Right atrium auricular region (tissue), 2 donors: ENCODE data around the gene DDX31. TPM values are rescaled to one million over a fixed set of nuclear protein-coding genes. Genes with fewer than 3 reads are reported as not detected.

ENCODE experiments used
- DNase-seq: peaks from one replicate; pipeline ENCODE4 v3.0.0-alpha.2; 2019; ENCODE audit warnings: low spot score
- H3K27ac ChIP-seq, 2 donors: fragments of 200-600 bp; sonication (generic); 1 replicate in 1 of 2; 2 replicates in 1 of 2; pipeline ENCODE4 v1.5.1; 2016 to 2019
- H3K27me3 ChIP-seq, 2 donors: fragments of 200-600 bp; sonication (generic); one replicate each; pipeline versions ENCODE4 v1.5.1 to v1.6.0; 2017 to 2019
- H3K36me3 ChIP-seq: fragments of 200-600 bp; sonication (generic); one replicate; pipeline ENCODE4 v1.5.1; 2016
- H3K4me1 ChIP-seq, 2 donors: fragments of 200-600 bp; sonication (generic); one replicate each; pipeline versions ENCODE4 v1.5.1 to v1.6.0; 2017 to 2019
- H3K4me3 ChIP-seq, 2 donors: fragments of 200-600 bp; sonication (generic); 1 replicate in 1 of 2; 2 replicates in 1 of 2; pipeline ENCODE4 v1.5.1; 2017 to 2019; ENCODE audit warnings: mild to moderate bottlenecking in 1 of 2, moderate library complexity in 1 of 2
- H3K9me3 ChIP-seq, 2 donors: fragments of 200-600 bp; sonication (generic); one replicate each; pipeline ENCODE4 v1.5.1; 2019
- CTCF ChIP-seq, 2 donors: fragments of 200-600 bp; sonication (generic); IDR thresholded peaks; one replicate each; pipeline ENCODE4 v1.5.1; 2019; ENCODE audit warnings: antibody characterized with exemption in 2 of 2
- total RNA-seq, 2 donors: library from RNA; depleted of rRNA; stranded (reverse); fragments of >200 nt; gene quantifications; one replicate each; pipeline ENCODE4 v1.1.0, GENCODE V29; 2016

DDX31 gene
- total RNA-seq, 2 donors from 2014 or later, result 4.6 to 6.0 TPM

- H3K4me3 ChIP-seq, result no peak overlapping the region
- TF ChIP-seq CTCF (IDR thresholded peaks at IDR 0.05), result no peak
- H3K36me3 ChIP-seq, result peaks cover 49% of the 10 kb centered on the region
- no peaks in the 10 kb centered on the region for H3K9me3 ChIP-seq
- DNase-seq, result no peak
- no peak overlapping the region for H3K27ac ChIP-seq
- H3K4me1 ChIP-seq, result no peaks in the 10 kb centered on the region
- H3K27me3 ChIP-seq, result no peaks in the 10 kb centered on the region
These were observed 38.1 kb downstream of the DDX31 start for GRCh38 chr9:132631685-132632084.

GRCh38 chr9:132631280-132631679 lies 38.5 kb downstream of the DDX31 start:
- no peak overlapping the region for H3K4me3 ChIP-seq
- no peak for TF ChIP-seq CTCF (IDR thresholded peaks at IDR 0.05)
- H3K36me3 ChIP-seq, result peaks cover 45% of the 10 kb centered on the region
- H3K9me3 ChIP-seq, result no peaks in the 10 kb centered on the region
- no peak overlapping the region for H3K27ac ChIP-seq
- no peaks in the 10 kb centered on the region for H3K27me3 ChIP-seq
- no peaks in the 10 kb centered on the region for H3K4me1 ChIP-seq
- no peak for DNase-seq

GRCh38 chr9:132630811-132631210 lies 39.0 kb downstream of the DDX31 start:
- Histone ChIP-seq H3K27me3 (no peaks in the 10 kb centered on the region), H3K9me3 (no peaks in the 10 kb centered on the region), H3K36me3 (peaks cover 42% of the 10 kb centered on the region), H3K4me1 (no peaks in the 10 kb centered on the region), H3K4me3 (no peak overlapping the region), H3K27ac (no peak overlapping the region)
- no peak for TF ChIP-seq CTCF (IDR thresholded peaks at IDR 0.05)
- DNase-seq, result no peak

GRCh38 chr9:132630116-132630515 lies 39.7 kb downstream of the DDX31 start:
- TF ChIP-seq CTCF (IDR thresholded peaks at IDR 0.05), result no peak
- Histone ChIP-seq H3K9me3 (no peaks in the 10 kb centered on the region), H3K27me3 (no peaks in the 10 kb centered on the region), H3K36me3 (peaks cover 42% of the 10 kb centered on the region), H3K4me3 (no peak overlapping the region), H3K27ac (no peak overlapping the region), H3K4me1 (no peaks in the 10 kb centered on the region)
- no peak for DNase-seq

GRCh38 chr9:132628746-132629145 lies 41.0 kb downstream of the DDX31 start:
- Histone ChIP-seq H3K27ac (no peak overlapping the region), H3K4me1 (no peaks in the 10 kb centered on the region), H3K27me3 (no peaks in the 10 kb centered on the region), H3K4me3 (no peak overlapping the region), H3K36me3 (peaks cover 42% of the 10 kb centered on the region), H3K9me3 (no peaks in the 10 kb centered on the region)
- no peak for TF ChIP-seq CTCF (IDR thresholded peaks at IDR 0.05)
- no peak for DNase-seq

GRCh38 chr9:132627594-132627993 lies 42.2 kb downstream of the DDX31 start:
- Histone ChIP-seq H3K9me3 (no peaks in the 10 kb centered on the region), H3K4me1 (no peaks in the 10 kb centered on the region), H3K36me3 (peaks cover 43% of the 10 kb centered on the region), H3K27me3 (no peaks in the 10 kb centered on the region), H3K4me3 (no peak overlapping the region), H3K27ac (no peak overlapping the region)
- no peak for DNase-seq
- TF ChIP-seq CTCF (IDR thresholded peaks at IDR 0.05), result no peak
